Measurements from ENCODE around the gene SFTA2. TPM values are rescaled to one million over a fixed set of nuclear protein-coding genes. Genes with fewer than 3 reads are reported as not detected.
A peak's percentile ranks its signal among the peaks of the same experiment; 100 is the strongest.

SFTA2 gene
- total RNA-seq, 4 donors from 2014 or later, result 0.36 TPM; not detected in 3

DNA sequence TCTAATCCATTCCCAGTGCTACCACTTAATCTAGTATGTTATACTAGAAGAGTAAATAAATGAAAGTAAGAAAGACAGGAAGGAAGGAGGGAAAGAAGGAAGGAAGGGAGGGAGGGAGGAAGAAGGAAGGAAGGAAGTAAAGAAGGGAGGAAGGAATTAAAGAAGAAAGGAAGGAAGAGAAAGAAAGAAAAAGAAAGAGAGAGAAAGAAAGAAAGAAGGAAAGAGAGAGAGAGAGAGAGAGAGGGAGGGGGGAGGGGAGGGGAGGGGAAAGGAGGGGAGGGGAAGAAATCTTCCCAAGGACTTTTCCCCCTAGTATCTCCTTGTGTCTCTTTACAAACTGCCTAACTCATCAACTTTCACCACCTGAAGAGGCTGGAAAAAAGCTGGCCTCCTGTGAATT, 30.7 kb upstream of the SFTA2 start:
- intact Hi-C loops (cut with DNase I; ENCODE audit: low total_unique reads), result no loop called here
- no peak for DNase-seq (ENCODE audit: low spot score in 2 of 2)
- H3K4me3 ChIP-seq (ENCODE audit: low read depth, poor library complexity, severe bottlenecking), result no peak overlapping the region
- TF ChIP-seq, protein P1, sequence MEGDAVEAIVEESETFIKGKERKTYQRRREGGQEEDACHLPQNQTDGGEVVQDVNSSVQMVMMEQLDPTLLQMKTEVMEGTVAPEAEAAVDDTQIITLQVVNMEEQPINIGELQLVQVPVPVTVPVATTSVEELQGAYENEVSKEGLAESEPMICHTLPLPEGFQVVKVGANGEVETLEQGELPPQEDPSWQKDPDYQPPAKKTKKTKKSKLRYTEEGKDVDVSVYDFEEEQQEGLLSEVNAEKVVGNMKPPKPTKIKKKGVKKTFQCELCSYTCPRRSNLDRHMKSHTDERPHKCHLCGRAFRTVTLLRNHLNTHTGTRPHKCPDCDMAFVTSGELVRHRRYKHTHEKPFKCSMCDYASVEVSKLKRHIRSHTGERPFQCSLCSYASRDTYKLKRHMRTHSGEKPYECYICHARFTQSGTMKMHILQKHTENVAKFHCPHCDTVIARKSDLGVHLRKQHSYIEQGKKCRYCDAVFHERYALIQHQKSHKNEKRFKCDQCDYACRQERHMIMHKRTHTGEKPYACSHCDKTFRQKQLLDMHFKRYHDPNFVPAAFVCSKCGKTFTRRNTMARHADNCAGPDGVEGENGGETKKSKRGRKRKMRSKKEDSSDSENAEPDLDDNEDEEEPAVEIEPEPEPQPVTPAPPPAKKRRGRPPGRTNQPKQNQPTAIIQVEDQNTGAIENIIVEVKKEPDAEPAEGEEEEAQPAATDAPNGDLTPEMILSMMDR (IDR thresholded peaks at IDR 0.05), result no peak
- TF ChIP-seq POLR2A (IDR thresholded peaks at IDR 0.05), result no peak

DNA sequence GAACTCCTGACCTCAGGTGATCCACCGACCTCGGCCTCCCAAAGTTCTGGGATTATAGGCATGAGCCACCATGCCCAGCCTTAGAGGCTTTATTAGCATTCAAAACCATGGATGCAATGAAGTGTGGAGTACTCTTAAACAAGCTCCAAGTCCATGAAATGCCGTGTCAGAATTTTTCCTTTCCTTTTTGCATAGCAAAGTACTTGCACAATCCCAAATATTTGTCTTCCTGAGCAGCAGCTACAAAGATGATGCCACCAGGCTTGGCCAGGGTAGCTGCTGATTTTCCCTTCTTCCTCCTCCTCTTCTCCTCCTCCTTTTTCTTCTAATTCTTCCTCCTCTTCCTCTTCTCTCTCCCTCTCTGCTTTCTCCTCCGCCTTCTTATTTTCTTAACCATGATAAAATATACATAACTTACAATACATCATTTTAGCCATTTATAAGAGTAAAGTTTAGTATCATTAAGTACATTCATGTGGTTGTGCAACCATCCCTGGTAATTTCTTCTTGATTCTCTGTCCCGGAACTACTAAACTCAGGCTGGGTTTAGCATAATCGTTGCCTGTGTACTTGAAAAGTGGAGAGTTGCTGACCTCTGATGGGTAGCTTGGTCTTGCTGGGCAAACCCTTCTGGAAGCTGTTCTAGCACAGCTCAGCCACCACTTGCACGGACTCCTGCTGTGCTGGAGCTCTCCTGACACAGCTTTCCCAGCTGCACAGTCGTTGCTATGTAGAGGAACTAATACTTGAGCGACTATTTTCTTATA, 29.1 kb upstream of the SFTA2 start:
- TF ChIP-seq, protein P1 (IDR thresholded peaks at IDR 0.05), result no peak
- TF ChIP-seq POLR2A (IDR thresholded peaks at IDR 0.05), result no peak
- H3K4me3 ChIP-seq (ENCODE audit: low read depth, poor library complexity, severe bottlenecking), result no peak overlapping the region
- WGBS, 2 donors, result 67 to 85% methylated on average over 9 of the region's 9 CpGs
- intact Hi-C loops (cut with DNase I; ENCODE audit: low total_unique reads), result no loop called here
- DNase-seq (ENCODE audit: low spot score in 2 of 2), result no peak

DNA sequence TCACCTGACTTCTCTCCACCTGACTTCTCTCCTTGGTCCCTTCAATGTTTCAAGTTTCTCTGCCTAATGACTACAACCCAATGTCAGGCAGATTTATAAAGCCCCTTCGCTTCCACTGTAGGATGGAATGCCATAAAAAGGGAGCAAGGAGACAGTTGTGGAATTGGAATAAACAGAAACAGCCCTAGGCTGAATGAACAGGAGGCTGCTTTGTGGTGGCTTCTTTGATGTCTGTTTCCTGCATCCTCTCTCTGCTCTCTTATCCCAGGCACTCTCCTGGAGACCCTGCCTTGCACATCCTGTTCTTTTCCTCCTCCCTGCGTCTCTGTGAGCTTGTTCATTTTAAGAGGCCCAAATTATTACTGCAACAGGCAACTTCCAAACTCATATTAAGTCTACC, 25.7 kb upstream of the SFTA2 start:
- no peak overlapping the region for H3K4me3 ChIP-seq (ENCODE audit: low read depth, poor library complexity, severe bottlenecking)
- TF ChIP-seq POLR2A (IDR thresholded peaks at IDR 0.05), result no peak
- TF ChIP-seq, protein P1 (IDR thresholded peaks at IDR 0.05), result no peak
- no peak for DNase-seq (ENCODE audit: low spot score in 2 of 2)
- intact Hi-C loops (cut with DNase I; ENCODE audit: low total_unique reads), result no loop called here
- 76 to 78% methylated on average over 2 of the region's 2 CpGs for WGBS, 2 donors

DNA sequence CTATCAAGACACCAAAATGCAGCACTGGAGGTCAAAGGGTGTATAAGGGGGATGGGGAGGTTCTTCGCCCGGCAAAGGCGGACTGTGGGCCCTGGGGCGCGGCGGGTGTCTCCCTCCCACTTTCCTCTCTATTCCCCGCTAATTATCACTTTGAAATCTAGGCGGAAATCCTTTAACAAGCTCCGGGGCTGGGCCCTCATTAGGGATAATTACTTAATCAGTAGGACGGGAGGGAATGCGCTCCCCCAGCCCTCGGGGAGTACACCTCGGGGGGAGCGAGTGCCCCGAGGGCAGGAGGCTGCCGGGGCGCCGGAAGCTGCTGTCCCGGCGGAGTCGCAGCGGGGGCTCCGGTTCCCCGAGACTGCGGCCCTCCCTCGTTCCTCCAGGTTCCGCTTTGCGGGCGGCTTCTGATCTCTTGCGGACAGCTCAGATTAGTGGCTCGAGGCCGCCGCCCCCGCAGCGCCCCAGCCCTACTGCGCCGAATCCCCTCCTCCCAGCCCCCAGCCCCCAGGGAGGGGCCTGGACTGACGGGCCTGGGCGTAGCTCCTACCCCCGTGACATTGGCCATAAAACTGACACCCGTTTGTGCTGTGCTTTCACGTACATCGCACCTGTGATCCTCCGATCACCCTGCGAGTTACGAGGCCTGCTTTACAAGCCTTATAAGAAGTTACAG, 23.5 kb upstream of the SFTA2 start:
- WGBS, 2 donors, result 6 to 7% methylated on average over 33 to 36 of the region's 46 CpGs
- peak overlapping the region; percentile 4 for H3K4me3 ChIP-seq (ENCODE audit: low read depth, poor library complexity, severe bottlenecking)
- TF ChIP-seq, protein P1 (IDR thresholded peaks at IDR 0.05), result no peak
- TF ChIP-seq POLR2A (IDR thresholded peaks at IDR 0.05), result no peak
- DNase-seq (ENCODE audit: low spot score in 2 of 2), result peak; percentile 38 to 91
- intact Hi-C loops (cut with DNase I; ENCODE audit: low total_unique reads), result no loop called here

DNA sequence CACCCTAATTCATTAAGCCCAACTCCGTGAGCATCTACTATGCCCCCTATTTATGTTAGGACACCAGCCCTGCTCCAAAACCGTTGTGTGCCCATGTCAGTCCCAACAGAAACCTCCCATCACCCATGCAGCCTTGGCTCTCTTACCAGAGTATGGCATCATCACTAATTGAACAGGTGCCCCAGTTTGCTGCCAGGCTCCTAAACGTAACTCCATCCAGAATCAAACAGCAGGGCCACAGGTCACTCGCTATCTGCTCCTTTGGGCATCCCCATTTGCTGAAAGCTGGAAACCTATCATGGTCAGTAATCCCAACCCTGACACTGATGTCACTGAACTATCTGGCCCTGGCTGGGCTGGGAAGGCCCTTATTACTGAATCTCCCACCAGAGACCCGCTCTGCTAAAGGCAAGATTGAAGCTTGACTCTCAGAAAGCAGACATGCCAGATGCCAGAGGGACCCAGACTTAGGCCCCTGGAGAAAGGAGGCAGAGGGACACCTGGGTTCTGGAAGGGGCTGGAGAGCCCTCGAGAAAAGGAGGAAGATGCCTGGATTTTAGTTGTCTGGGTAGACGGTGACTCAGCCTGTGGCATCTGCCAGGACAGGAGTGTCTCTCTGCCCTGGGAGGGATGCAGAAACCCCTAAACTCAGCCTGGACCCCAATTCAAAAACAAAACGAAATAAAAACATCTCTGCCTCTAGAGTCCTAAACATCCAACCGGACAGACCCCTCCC, 22.8 kb upstream of the SFTA2 start:
- intact Hi-C loops (cut with DNase I; ENCODE audit: low total_unique reads), result no loop called here
- TF ChIP-seq, protein P1 (IDR thresholded peaks at IDR 0.05), result no peak
- no peak for TF ChIP-seq POLR2A (IDR thresholded peaks at IDR 0.05)
- H3K4me3 ChIP-seq (ENCODE audit: low read depth, poor library complexity, severe bottlenecking), result no peak overlapping the region
- 47 to 51% methylated on average over 9 of the region's 9 CpGs for WGBS, 2 donors
- no peak for DNase-seq (ENCODE audit: low spot score in 2 of 2)
